ENCODE measurements around the gene VSTM2L.

The VSTM2L gene

DNA sequence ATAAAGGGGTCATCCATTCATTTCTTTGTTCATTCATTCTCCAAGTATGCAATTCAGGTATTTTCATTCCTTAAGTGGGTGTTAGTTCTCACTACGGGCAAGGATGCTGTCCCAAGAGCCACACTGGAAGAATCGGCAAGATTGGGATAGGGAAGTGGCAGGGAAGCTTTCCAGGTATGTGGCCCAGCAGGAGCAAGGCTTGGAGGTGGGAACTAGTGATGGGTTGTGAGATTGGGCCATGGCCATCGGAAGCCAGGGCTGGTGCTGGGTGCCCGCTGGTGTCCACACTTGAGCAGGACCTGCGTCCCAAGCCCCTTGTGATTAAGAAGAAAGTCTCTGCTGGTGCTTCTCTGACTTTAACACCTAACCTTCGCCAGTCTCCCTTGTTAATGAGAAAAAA lies 15.1 kb downstream of the VSTM2L start:
- no peak for DNase-seq (ENCODE audit: low read depth, low spot score)

DNA sequence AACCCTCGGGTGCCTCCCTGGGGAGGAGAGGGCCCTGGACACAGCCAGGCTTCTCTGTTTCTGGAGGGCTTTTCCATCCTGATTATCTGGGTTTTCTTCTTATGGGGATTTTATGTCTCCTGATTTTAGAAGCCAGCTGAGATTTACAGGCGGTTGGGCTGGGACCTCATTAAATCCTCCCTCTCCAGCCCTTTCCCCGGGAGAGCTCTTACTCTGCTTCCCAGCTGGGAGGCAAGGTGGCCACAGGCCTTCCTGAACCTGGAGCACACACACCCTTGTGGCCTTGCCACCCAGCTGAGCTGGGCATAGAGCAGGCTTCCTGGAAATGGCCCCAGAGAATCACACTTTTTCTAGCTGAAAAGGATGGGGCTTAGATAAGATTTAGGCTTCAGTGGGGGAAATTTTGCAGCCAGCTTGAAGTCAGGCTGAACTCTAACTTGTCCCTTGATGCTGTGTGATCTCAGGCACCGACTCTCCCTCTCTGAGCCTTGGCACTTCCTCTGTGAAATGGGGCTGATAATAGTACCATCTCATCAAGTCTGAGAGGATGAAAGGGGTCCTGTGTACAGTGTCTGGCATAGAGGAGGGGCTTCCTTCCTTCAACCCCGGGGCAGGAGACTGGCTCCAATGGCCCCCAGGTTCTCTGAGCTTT lies 16.6 kb downstream of the VSTM2L start:
- DNase-seq (ENCODE audit: low read depth, low spot score) = no peak

DNA sequence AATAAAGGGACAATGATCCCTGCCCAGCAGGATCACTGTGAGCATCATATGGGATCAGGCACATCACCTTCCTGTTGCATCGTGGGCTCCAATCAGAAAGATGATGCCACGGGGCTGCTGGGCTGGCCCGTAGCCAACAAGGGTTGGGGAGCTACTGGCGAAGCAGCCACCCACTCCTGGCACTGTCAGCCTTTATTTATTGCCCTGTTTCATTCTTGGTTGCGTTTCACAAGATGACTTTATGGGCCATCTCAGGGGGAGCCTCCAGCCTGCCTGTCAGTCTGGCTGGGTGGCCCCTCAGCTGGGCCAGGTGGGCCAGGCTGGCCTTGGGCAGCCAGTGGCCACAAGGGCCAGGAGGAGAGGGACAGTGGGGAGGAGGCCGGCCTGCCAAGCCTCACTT lies 17.3 kb downstream of the VSTM2L start:
- DNase-seq (ENCODE audit: low read depth, low spot score) = no peak

DNA sequence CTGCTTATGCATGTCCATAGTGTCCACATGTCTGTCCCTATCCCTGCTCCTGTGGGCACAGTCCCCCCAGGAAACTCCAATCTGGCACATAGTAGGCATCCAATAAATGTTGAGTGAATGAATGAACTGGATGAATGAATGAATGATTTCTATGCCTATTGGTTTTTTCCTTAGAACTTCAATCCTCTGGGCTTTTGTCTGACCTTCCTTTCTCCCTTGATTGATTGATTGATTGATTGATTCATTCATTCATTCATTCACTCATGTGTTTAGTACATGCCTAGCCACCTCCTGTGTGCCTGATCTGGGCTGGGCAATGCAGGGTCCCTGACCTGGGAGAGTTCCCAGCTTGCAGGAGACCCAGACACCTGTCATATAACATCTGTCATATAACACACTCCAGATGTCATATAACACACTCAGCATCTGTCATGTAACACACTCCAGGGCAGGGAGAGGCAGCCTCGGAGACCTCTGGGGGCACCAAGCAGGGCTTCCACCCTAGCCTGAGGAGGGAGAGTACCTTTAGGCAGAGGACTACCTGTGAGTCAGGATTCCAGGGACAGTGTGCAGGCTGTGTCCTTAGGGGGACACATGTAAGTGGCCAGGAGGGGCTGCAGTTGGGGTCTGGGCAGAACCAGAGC lies 17.9 kb downstream of the VSTM2L start:
- no peak for DNase-seq (ENCODE audit: low read depth, low spot score)

DNA sequence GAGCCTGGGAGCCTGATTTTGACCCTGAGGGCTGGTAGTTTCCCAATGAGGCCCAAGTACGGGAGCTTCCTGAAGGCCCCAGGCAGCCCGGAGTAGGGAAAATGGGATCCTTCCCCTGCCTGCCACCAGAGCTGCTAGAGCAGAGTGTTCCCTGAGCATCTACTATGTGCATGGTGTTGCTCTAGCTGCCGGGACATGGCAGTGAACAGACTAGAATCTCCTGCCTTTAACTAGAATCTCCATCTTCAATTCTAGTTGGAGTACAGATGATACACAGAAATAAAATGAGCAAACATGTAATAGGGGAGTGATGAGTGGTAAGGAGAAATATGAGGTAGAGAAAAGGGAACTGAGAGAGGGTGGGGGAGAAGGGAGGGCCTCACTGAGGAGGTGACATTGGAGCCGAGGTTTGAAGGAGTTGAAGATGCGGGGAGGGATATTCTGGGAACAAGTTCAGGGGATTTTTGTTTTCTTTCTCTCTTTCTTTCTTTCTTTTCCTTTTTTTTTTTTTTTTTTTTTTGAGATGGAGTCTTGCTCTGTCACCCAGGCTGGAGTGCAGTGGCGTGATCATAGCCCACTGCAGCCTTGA lies 18.5 kb downstream of the VSTM2L start:
- DNase-seq (ENCODE audit: low read depth, low spot score) = no peak

DNA sequence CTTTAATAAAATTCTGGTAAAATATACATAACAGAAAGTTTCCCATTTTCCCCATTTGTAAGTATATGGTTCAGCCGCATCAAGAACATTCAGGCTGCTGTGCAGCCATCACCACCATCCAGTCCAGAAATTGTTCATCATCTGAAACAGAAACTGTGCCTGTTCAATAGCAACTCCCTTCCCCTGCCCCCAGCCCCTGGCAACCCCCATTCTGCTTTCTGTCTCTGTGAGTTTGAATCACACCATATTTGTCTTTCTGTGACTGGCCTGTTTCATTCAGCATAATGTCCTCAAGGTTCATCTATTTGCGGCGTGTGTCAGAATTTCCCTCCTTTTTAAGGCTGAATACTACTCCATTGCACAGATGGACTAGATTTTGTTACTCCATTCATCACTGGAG lies 19.1 kb downstream of the VSTM2L start:
- DNase-seq (ENCODE audit: low read depth, low spot score) = no peak

DNA sequence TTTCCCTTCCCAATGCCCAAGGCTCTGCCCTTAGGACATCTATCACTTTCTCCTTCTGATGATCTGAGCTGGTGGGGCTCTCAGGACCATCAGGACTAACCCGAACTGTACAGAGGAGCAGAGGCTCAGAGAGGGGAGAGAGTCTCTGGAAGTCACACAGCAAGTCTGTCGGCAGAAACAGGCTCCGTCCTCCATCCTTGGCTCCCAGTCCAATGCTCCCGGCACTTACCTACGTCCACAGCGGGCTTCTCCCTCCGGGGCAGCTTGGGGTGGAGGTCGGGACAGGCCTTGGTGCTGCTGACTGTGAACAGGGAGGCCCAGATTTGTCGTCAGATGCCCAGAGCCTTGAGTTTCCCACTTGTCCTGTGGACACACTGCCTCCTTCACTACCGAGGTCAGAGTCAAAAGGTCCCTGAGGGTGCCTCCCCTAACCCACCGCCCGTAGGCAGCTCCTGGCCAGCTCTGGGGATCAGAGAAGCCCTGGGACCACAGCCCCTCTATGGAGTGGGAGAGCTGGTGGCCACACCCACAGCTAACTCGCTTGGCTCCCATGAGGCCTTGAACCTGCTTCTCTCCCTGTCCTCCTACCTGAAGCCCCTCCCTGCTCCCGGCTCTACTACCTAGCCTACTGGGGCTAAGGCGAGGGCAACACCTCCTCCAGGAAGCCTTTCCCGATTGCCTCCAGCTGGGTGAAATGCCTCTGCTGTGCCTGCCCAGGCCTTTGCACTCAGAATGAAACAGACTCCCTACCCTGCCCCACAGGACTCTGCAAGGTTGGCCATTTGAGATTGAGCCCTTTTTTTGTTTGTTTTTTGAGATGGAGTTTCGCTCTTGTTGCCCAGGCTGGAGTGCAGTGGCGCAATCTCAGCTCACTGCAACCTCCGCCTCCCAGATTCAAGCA lies 22.6 kb downstream of the VSTM2L start:
- no peak for DNase-seq (ENCODE audit: low read depth, low spot score)

DNA sequence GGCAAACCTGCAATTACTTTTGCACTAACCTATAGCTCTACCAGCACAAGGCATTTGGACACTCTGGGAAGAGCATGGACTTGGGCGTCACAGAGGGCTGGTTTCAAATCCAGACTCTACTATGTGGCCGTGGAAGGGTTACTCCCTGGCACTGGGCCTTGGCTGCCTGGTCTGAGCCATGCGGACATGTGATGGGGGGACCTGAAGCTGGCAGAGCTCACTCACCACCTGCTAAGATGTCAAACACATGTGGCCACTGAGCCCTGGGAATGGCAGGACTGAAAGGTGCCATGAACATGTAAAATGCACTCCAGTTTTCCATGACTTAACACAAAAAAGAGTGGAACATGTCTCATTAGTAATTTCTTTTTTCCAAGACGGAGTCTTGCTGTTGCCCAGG lies 23.7 kb downstream of the VSTM2L start:
- DNase-seq (ENCODE audit: low read depth, low spot score) = no peak

DNA sequence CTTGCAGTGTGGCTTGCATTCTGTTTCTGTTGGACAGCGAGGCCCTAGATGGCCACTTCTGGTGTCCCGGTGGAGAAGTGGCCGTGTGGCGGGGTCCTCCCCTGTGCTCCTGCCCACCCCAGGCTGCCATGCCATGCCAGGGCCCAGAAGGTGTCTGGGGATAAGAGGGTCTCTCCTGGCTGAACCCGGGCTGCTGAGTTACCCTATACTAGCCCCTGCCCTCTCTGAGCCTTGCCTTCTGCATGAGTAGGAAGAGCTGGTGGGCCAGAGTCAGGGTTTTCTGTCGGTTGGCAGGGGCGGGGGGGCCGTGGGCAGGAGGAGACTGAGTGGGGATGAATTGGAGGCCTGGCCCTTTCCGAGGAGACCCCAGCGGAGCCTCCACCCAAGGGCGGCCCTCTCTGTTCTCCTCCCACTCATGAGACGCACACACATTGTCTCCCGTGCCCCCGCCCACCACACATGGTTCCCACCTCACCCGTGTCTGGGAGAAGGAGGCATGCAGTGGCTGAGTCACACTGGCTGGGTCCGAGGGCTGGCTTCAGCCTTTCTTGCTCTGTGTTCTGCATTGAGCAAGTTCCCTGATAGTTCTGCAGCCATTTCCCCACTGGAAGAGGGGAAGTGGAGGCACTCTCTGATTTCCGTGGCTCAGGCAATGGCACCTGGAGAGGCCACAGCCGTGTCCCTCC lies 24.6 kb downstream of the VSTM2L start:
- no peak for DNase-seq (ENCODE audit: low read depth, low spot score)

DNA sequence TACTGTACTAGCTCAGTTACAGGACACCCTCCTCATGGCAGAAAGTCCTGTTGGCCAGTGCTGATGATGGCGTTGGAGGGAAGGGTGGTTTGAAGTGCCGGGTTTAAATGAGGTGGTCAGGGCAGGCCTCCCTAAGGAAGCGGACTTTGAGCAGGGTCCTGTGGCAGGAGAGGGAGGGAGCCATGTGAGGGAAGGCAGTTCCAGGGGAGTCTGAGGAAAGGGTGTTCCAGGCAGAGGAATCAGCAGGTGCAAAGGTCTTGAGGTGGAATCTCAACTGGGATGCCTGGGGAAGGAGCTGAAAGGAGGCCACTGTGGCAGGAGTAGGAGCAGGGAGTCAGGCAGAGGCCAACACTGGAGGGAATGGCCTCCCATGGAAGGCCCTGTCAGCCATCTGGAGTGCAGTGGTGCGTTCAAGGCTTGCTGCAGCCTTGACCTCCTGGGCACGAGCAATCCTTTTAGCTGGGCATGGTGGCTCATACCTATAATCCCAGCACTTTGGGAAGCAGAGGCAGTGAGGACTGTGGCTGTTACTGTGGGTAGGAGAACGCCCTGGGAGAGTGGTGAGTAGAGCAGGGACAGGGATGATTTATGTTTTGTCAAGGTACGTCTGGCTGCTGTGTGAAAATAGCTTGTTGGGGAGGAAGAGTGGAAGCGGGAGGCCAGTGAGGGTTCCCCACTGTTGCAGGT lies 26.2 kb downstream of the VSTM2L start:
- no peak for DNase-seq (ENCODE audit: low read depth, low spot score)

DNA sequence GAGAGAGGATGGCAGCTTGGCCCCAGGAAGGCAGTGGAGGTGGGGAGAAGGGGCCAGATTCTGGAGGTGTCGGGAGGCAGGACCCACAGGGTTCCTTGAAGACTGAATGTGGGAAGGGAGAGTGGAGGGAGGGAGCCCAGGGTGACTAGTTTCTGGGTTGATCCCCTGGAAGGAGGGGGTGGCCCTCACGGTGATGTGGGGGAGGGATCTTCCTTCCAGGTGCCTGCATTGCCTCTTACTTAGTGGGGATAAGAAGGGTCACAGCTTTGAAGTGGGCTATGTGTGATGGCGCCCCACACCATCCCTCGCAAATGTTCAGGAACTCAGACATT lies 26.7 kb downstream of the VSTM2L start:
- no peak for DNase-seq (ENCODE audit: low read depth, low spot score)

DNA sequence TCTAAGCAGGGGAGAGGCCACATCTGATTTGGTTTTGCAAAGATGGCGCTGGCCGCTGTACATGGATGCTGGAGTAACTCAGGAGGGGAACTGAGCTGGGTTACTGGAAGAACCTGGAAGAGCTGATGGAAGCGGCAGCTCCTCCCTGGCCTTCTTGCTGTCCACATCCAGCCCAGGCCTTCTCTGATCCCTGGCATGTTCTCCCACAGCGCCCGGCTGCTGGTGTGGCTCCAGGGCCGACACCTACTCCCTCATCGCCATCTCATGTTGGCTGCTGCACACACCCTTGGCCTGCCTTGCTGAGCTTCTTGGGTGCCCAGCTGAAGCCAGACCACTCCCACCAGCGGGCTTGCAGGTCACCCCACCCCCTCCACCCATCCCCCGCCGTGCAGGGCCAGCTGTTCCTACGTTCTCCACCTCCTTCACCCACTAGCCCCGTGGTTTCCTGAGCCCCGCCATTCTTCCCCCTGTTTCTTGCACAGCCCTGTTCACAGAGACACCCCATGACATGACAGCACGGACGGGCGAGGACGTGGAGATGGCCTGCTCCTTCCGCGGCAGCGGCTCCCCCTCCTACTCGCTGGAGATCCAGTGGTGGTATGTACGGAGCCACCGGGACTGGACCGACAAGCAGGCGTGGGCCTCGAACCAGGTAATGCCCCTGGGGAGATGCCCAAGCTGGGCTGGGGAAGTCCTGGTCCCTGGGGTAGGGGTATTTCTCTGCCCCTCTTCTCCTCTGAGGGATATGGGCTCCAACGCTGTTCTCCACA lies 28.4 kb downstream of the VSTM2L start:
- no peak for DNase-seq (ENCODE audit: low read depth, low spot score)

DNA sequence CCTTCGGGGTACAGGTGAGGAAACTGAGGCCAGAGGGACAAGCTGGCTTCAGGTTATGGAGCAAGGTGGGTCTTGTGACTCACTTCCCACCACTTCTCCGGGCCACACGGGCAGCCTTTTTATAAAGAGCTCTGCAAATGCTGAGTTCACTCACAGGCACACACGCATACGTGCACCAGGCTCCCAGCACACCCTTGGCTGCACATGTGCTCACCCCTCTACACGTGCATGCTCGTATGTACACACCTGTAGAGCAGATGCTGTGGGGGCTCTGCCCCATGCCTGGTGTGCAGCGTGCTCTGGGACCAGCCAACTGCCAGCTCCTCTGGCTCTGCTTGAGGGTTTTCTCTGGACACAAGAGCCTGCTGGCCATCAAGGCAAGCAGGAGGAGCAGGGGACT lies 29.1 kb downstream of the VSTM2L start:
- no peak for DNase-seq (ENCODE audit: low read depth, low spot score)

DNA sequence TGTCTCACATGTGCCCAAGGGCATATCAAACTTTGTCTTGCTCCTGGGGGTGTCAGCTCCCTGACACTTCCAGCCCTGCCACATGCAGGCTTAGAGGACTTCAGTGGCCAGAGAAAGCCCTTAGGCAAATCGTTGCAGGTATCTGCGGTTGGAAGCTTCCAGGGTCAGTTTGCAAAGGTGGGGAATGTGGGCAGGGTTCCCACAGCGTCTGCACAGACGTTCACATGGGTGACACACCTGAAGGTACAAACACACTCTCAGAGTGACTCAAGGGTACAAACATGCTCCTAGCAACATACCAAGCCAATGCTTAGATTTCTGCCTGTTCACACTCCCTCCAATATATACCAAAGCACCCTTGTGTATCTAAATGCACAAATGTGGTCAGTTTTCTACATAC lies 30.0 kb downstream of the VSTM2L start:
- DNase-seq (ENCODE audit: low read depth, low spot score) = no peak

DNA sequence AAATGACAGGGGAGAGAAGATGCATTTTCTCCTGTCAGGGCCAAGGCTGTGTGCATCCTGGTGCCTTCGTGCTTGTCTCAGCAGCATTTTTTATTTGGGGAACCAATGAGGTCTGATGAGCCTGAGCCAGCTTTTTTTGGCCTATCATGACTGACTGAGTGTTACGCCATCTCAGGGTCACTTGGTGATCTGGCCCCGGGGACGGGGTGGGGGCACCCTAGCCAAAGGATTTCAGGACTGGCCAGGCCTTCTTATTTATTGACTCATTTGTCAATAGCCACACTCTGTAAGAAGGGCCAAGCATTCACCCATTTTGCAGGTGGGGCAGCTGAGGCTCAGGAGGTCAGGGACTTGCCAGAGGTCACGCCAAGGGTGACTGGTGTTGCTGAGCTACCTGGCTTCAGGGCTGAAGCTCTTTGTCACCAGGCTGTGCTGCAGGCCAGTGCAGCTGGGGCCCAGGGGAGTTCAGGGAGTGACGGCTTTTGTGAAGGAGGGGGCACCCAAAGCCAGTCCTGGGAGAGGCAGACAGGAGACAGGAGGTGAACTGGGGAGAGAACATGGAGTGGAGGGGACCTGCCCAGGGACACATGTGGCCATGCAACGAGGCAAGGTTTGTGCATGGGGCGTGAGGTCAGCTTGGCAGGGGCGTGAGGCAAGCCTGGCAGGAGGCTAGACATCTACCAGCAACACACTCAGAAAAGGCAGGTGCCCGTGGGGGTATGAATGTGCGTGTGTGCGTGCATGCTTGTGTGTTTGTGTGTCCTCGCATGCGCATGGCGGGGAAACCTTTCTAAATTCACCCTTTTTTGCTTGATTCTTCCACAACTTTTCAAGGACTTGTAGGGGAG lies 31.1 kb downstream of the VSTM2L start:
- no peak for DNase-seq (ENCODE audit: low read depth, low spot score)

DNA sequence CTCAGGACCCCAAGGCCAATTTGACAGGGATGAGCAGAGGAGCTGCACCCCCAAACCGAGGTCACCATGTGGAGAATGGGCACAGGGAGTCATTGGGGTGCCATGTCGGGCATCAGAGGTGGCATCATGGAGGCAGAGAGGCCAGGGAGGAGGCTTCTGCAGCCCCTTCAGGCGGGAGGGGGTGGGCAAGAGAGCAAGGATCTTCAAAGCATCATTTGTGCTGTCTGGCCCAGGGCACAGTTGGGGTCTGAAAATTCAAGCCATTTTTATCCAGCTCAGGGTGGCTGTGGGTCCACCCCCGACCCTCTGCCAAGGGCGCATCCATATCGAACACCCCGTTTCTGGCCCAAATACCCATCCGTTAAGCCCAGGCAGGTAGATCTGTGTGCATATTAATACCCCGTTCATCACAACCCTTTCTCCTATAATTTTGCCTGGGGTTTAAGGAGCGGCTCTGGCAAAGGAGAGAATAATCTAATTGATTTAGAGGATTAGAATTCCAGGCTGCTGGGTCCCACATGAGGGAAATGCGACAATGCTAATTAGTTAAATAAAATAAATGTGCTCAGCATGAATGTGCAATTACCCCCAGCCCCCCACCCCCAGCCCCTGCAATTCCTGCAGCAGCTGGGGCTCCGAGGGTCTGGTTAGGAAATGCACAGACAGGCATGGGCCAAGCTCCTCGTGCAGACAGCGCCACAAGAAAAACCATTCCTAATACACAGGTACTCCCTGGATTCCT lies 31.9 kb downstream of the VSTM2L start:
- DNase-seq (ENCODE audit: low read depth, low spot score) = no peak

DNA sequence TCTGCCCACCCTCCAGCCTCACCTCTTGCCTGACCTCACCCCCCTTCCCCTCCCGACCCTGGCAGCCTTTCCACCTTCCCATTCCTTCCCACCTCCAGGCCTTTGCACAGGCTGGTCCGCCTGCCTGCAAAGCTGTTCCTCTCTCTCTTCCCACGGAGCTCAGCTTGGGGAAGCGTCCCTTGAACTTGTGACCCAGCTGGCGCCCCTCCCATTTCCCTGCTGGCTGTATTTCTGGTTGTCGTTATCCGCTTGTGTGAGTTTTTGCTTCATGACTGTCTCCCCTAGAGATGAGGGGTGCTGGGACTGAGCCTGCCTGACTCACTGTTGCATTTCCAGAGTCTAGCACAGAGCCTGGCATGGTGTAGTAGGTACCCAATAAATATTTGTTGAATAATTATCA lies 32.5 kb downstream of the VSTM2L start:
- no peak for DNase-seq (ENCODE audit: low read depth, low spot score)

DNA sequence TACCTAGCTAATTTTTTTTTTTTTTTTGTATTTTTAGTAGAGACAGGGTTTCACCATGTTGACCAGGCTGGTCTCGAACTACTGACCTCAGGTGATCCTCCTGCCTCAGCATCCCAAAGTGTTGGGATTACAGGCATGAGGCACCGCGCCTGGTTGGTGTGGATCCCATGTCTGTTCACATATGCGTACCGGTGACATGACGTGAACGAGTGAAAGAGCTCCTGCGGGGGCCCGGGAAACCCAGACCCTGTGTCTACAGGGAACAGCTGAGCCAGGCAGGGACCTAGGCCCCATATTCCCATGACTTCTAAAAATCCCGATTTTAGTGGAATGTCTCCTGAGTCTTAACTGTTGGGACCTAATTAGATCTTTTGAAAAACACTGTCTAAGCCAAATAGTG lies 33.1 kb downstream of the VSTM2L start:
- DNase-seq (ENCODE audit: low read depth, low spot score) = no peak

DNA sequence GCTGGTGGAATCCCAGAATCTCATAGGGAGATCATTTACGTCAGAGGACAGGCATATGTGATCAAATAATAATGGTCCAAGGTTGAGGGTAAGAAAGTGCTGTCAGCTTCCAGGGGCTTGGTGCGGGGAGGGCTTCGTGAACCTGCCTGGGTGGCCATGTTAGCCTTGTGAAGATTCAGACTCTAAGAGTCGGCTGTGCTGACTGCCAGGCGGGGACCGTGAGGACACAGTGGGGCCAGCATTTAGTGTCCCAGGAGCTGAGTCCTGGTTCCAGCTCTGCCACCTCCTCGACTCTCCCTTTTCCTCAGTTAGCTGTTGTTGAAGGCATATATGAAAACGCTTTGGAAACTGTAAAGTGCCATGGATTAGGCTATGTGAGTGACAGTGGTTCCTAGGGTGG lies 33.5 kb downstream of the VSTM2L start:
- no peak for DNase-seq (ENCODE audit: low read depth, low spot score)
